Peyer's patch (tissue), 4 donors: ENCODE data around the gene HOXC5.

Experiments used
- POLR2A ChIP-seq, 2 donors: fragments of 450-650 bp; IDR thresholded peaks; one replicate each; pipeline ENCODE4 v1.5.1; 2017; ENCODE audit warnings: antibody characterized with exemption in 2 of 2, mild to moderate bottlenecking in 2 of 2, moderate library complexity in 2 of 2
- TF ChIP-seq, protein P1 (sequence below), 6 experiments: fragments of 450-650 bp in 4 of 6; fragments of 200-600 bp in 2 of 6; sonication (generic) in 1 of 6; IDR thresholded peaks; one replicate each; pipeline ENCODE4 v1.5.1; 2017 to 2019; ENCODE audit warnings: antibody characterized with exemption in 6 of 6, mild to moderate bottlenecking in 3 of 6, moderate library complexity in 1 of 6

DNA sequence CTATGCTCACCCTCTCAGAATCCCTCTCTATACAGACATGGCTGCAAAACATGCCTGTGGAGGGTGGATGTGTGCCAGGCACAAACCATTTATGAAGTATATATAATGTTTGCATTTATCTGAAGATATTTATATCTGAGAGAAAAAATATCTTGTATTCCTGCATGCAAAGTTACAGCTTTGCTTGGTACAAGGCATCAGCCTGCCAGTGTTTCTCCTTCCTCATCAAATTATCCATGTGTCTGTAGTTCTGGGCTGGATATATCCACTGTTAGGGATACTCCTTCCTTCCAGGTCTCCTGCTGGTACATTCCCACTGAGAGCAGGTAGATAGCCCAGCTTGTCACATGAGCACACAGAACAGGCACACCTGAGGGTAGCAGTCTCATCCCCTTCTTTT lies 32.8 kb downstream of the HOXC5 start:
- TF ChIP-seq POLR2A (IDR thresholded peaks at IDR 0.05): no peak
- TF ChIP-seq, protein P1, sequence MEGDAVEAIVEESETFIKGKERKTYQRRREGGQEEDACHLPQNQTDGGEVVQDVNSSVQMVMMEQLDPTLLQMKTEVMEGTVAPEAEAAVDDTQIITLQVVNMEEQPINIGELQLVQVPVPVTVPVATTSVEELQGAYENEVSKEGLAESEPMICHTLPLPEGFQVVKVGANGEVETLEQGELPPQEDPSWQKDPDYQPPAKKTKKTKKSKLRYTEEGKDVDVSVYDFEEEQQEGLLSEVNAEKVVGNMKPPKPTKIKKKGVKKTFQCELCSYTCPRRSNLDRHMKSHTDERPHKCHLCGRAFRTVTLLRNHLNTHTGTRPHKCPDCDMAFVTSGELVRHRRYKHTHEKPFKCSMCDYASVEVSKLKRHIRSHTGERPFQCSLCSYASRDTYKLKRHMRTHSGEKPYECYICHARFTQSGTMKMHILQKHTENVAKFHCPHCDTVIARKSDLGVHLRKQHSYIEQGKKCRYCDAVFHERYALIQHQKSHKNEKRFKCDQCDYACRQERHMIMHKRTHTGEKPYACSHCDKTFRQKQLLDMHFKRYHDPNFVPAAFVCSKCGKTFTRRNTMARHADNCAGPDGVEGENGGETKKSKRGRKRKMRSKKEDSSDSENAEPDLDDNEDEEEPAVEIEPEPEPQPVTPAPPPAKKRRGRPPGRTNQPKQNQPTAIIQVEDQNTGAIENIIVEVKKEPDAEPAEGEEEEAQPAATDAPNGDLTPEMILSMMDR (IDR thresholded peaks at IDR 0.05): no peak
